CD4-positive, alpha-beta T cell treated with Interferon gamma for 1 hour (primary cell): ENCODE results near the gene GNAT2.

Experiments used
- DNase-seq: peaks from one replicate; pipeline ENCODE4 v3.0.0-alpha.2; 2020

The GNAT2 gene

DNA sequence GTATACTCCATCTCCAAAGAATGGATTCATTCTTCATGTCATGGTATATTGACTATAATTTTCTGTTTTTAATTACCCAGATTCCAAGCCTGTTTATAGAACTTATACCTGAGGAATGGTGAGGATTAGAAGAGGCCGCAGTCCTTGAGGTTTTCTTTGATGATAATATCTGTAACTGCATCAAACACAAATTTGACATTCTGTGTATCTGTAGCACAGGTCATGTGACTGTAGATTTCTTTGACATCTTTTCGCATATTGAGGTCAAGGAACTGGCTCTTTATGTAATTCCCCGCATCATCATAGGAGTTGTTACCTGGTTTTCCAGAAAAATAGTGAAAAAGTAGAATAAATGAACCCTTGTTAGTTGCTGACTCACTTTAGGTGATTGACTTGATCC is 16.2 kb downstream of the GNAT2 start:
- no peak for DNase-seq

GRCh38 chr1:109598655-109599054 is 20.8 kb downstream of the GNAT2 start:
- no peak for DNase-seq

DNA sequence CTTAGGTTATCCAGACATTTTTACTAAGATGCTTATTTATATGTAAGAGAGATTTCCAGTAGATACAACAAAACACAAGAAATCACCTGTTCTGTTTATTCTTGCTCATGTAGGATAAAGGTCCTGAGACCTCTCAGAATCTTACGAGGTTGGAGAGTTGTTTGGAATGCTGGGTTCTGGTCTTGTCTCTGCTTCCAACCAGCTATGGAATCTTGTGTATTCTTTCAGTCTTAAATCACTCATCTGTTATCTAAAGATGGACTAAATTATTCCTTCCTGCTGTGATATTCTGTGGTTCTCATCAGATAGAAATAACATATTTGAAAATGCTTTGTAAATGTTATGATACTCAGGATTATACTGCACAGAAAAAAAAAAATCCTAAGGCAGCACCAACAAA is 21.3 kb downstream of the GNAT2 start:
- no peak for DNase-seq

DNA sequence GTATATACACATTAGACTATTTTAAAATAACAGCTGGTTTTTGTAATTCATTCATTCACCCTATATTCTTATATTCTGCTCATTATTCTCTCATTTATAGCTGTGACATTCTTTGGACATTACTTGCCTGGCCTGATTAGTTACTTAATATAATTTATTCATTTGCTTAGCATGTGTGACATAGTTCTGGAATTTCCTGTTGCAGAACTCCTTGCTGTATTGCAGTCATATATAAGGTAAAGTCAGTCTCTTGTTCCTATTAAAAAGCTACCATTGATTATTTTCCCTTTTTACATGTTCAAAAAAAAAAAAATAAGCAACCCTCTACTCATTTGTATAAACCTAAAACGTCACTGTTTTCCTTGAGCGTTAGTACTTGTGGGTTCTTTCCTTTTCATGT is 23.9 kb downstream of the GNAT2 start:
- DNase-seq = no peak

GRCh38 chr1:109592916-109593315 is 26.5 kb downstream of the GNAT2 start:
- no peak for DNase-seq

- DNase-seq = no peak
Observed at GRCh38 chr1:109589679-109590078, 29.7 kb downstream of the GNAT2 start.

DNA sequence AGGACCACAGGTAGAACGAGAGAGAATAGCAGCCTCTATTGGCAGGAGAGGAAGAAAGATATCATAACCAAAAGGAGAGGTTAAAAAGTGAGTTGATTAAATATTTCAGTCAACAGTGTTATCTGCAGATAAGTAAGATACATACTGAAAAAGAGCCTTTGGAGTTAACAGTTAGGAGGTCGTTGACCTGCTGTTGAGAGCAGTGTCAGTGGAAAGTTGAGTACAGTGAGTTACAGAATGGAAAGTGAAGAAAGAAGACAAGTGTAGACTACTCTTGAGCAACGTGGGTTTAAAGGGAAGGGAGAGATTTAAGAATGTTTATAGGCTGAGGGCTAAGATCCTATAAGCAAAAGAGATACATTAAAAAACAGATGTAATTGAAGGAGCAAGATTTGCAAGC is 30.2 kb downstream of the GNAT2 start:
- no peak for DNase-seq

- DNase-seq = no peak
Observed at GRCh38 chr1:109586055-109586454, 33.4 kb downstream of the GNAT2 start.

DNA sequence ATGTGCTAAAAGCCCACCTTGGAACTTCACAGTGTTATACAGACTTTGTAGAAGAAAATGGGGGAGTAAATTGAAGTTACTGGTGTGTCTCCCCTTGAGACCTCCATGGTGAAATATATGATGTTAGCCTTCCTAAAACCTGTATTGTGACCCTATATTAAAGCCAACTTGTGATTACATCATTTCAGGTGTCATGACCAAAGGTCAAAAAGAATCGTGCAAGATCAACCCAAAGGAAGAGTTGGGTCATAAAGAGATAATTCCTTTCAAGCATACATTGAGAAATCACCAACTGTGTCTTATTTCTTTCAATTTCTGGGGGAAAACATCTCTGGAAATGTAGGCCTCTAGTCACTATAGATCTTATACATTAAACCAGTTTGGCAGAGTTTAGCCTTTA is 34.6 kb downstream of the GNAT2 start:
- no peak for DNase-seq

- DNase-seq = no peak
Observed at GRCh38 chr1:109582021-109582420, 37.4 kb downstream of the GNAT2 start.

DNA sequence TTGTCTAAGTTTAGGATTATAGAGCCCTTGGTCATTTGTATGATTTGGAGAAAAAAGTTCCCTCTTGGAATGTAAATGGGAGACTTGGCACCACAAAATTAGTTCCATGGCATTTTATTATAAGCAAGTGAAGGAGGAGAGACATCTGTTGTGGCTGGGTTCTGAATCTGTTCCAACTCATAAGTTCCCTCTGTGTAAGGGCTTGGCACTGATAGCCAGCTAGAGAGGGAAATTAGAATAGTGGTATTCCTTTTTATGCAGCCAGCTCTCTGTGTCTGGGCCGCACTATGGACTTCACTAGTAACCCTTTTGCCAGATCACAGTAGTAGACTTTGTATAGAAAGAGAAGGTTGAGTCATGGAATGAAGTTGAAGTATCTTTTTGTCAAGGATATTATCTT is 39.9 kb downstream of the GNAT2 start:
- no peak for DNase-seq

DNA sequence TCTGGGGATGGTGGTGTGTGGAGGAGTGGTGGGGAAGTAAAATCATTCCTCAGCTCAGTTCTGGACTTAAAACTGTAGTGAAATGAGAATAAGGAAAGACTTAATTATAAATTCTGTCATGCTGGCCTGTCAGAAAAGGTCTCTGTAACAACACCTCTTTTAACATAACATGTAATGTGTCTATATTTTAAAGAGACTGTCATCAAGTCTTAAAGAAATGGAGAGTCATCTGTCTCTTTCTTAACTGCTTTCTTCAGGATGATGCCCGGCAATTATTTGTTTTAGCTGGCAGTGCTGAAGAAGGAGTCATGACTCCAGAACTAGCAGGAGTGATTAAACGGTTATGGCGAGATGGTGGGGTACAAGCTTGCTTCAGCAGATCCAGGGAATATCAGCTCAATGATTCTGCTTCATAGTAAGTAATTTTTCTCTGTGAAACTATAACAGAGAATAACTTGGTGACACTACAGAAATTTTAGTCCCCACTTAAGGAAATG is 40.4 kb downstream of the GNAT2 start:
- no peak for DNase-seq

GRCh38 chr1:109573785-109574184 is 45.6 kb downstream of the GNAT2 start:
- DNase-seq = no peak

DNA sequence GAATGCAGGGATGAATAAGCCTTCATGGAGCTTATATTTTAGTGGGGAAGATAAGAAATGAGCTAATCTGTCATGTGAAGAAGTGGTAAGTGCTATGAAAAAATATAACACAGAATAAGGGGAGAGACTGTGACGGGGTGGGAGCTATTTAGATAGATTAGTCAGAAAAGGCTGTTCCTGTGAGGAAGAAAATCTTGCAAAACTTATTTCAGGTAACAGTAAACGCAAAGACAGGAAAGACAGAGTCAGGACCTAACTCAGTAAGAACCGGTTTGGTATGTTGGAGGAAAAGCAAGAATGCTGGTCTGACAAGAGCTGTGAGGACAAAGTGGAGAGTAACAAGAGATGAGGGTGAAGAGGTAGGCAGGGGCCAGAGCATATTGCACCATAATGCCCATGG is 49.0 kb downstream of the GNAT2 start:
- no peak for DNase-seq

DNA sequence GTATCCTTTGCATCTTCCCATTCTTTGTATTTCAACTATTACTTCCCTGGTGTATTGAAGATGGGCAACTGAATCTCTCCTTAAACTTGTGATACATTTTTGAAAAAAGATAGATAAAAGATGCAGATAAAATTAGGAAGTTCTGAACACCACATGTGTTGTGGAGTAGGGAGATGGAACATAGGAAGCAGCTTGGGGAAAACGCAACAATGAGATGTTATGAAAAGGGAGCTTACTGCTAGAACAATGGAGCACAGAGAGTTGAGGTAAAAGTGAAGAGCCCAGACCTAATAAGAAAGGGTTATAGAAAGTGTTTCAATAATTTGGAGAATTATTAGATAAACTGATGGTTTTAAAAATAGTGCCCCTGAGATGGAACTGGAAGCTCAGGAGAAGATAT is 50.1 kb downstream of the GNAT2 start:
- no peak for DNase-seq

DNA sequence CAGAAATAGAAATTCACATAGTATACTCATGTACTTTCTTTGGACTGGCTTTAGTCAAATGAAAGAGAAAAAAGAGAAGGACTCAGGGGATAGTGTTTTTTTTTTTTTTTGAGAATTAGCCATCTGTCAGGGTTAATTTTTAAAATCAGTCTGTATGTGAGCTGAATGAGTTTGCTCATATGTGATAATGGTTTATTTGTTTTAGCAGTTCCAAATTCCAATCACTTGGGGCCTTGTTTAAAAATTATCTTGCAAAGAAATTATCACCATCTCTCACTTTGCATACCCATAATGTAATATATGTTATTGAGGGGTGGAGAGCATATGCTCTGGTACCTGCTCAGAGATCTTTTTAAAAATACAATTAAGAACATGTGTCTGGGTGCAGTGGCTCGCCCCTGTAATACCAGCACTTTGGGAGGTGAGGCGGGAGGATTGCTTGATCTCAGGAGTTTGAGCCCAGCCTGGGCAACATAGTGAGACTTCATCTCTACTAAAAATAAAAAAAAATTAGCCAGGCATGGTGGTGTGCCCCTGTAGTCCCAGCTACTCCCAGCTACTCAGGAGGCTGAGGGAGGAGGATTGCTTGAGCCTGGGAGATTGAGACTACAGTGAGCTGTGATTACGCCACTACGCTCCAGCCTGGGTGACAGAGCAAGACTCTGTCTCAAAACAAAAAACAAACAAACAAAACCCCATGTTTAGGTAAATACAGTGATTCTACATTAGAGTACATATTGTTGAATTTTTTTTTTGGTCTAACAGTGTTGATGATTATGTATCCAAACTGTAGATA is 51.3 kb downstream of the GNAT2 start:
- DNase-seq = no peak

- DNase-seq = no peak
Observed at GRCh38 chr1:109566982-109567381, 52.4 kb downstream of the GNAT2 start.

GRCh38 chr1:109565241-109565640 is 54.2 kb downstream of the GNAT2 start:
- DNase-seq = no peak

- no peak for DNase-seq
Observed at GRCh38 chr1:109564194-109564878, 55.1 kb downstream of the GNAT2 start.

DNA sequence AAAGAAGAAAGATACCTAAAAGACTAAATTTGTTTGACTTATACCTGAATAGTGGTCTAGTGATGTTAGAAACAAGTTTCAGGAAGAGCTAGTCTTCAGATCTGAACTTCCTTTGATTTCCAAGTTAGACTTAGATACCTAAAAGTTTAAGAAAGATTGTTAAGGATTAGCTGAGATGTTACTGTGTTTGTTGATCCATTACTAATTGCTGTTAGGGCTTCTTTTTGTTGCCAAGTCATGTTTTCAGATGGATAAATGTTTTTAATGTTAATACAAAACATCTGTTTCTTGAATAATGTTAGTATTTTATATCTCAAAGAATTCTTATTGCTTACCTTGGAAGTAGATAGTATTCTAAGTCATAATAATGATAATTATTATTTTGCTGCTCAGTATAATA is 59.4 kb downstream of the GNAT2 start:
- no peak for DNase-seq

GRCh38 chr1:109557520-109557919 is 61.9 kb downstream of the GNAT2 start:
- no peak for DNase-seq

GRCh38 chr1:109556563-109556962 is 62.9 kb downstream of the GNAT2 start:
- no peak for DNase-seq
